HG03442 (cell line): ENCODE data around the gene AOX1.
"Not testable (repeated sequence)": the region's sequence is repeated elsewhere in the genome, so short reads cannot be mapped to it uniquely, and the experiment has no call there.

Experiments used
- ATAC-seq: cut with Tn5 transposase; IDR thresholded peaks from one replicate; pipeline ENCODE4 v1.9.1; 2021; ENCODE audit warnings: mild to moderate bottlenecking, moderate library complexity; ENCODE audit not compliant: unreplicated experiment

Gene AOX1

DNA sequence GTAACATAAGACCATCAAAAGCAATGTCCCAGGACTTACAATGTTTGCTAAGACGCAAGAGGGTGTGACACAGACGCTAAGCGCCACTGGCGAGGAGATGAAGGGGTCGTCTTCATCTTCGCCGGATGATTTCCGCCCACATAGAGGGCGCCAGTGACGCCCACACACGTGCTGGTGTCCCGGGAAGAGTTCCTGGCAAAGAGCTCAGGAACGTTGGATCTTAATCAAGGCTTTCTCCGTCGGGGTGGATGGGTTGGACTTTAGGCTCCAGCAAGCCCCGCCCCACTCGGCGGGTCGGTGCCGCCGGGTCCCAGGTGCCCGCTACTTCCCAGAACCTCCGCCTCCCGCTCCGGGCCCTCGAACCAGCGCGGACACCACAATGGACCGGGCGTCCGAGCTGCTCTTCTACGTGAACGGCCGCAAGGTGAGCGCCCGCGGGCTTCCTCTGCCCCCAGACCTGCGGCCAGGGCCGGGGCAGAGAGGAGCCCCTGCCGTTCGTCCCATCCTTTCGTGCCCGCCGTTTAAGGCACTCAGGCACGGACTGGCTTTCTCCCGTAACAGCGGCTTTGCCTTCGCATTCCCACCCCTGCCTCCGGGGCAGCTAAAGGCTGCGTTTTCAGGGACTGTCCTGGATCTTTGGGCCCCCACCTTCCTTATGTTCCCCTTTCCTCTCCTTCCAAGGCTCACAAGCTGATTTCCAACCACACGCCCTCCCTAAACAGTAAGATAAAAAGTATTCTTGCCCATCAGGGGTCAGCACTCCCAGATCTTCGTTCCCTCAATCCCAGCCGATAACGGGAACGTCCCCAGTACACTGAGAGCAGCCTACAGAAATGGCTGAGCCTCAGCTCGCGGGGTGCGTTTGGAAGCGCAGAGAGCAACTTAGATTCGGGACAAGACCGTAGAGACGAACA is at the start of gene AOX1:
Gene AOX1, plus strand, starts transcription at position 285 of the 914 bp plus-strand sequence. Its CDS starts 95 bp downstream, at position 380.
- no peak for ATAC-seq

DNA sequence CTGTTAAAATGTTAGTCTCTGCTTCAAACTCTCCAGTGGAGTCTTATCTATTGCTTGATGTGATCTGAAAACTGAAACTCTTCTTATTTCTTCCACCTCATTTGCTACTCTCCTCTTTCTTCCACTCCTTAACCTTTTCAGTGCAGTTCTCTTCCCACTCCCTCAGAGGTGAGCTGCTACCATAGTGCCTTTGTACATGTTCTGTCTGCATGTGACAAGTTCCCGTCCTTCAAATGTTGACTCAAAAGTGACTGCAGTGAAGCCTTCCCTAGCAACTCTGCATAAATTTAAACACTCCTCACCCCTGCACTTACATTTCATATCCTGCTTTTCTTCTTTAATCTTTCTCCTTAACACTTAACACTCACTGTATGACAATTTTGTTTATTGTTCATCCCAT is 47.7 kb upstream of the AOX1 start:
- ATAC-seq = no peak

DNA sequence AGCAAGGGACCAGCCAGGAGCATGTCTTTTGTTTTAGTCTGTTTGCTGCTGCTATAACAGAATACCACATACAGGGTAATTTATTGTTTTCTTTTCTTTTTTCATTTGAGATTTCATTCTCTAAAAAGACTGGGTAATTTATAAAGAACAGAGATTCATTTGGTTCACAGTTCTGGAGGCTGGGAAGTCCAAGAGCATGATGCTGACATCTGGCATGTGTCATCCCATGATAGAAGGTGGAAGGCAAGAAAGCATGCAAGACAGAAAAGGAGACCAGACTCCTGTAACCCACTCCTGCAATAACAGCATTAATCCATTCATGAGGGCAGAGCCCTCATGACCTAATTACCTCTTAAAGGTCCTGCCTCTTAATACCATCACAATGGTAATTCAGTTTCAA is 45.0 kb upstream of the AOX1 start:
- no peak for ATAC-seq

DNA sequence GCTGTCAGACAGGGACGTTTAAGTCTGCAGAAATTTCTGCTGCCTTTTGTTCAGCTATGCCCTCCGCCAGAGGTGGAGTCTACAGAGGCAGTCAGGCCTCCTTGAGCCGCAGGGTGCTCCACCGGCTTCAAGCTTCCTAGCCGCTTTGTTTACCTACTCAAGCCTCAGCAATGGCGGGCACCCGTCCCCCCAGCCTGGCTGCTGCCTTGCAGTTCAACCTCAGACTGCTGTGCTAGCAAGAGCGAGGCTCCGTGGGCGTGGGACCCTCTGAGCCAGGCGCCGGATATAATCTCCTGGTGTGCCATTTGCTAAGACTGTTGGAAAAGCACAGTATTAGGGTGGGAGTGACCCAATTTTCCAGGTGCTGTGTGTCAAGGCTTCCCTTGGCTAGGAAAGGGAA is 19.2 kb upstream of the AOX1 start:
- ATAC-seq = not testable (repeated sequence)

DNA sequence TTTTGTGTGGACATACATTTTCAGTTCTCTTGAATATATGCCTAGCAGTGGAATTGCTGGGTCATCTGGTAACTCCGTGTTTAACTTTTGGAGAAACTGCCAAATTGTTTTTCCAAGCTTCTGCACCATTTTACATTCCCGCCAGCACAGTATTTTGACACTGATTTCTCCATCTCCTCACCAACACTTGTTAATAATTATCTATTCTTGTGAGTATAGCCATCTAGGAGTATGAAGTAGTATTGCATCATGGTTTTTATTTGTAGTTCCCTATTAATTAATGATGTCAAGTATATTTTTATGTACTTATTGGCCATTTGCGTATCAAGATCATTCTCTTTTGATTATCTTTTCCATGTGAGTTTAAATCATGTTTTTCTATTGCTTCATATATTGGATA is 17.9 kb upstream of the AOX1 start:
- no peak for ATAC-seq

DNA sequence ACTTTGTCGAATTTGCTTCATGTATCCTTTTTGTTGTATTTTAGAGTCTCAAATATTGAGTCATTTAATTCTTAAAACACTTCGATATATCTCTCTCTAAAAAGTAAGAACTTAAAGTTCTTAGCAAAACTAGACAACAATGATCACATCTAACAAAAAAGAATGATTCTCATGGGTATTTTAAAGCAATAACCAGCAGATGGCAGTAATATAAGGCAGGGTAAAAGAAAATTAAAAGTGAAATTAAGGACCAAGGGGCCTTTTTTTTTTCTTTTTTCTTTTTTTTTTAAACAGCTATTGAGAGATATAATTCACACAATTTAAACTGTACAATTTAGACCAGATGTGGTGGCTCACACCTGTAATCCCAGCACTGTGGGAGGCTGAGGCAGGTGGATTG is 9.9 kb upstream of the AOX1 start:
- ATAC-seq = no peak

DNA sequence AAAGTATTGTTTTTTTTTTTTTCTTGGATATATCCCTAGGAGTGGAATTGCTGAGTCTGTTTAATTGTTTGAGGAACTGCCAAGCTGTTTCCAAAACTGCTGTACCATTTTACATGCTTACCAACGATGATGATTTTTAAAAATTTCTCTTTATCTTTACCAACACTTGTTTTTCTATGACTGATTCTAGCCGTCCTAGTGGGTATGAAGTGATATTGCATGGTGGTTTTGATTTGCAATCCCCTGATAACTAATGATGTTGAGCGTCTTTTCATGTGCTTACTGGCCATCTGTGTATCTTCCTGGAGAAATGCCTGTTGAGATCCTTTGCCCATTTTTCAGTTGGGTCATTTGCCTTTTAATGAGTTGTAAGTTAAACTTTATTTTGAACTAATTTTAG is 8.8 kb upstream of the AOX1 start:
- no peak for ATAC-seq

DNA sequence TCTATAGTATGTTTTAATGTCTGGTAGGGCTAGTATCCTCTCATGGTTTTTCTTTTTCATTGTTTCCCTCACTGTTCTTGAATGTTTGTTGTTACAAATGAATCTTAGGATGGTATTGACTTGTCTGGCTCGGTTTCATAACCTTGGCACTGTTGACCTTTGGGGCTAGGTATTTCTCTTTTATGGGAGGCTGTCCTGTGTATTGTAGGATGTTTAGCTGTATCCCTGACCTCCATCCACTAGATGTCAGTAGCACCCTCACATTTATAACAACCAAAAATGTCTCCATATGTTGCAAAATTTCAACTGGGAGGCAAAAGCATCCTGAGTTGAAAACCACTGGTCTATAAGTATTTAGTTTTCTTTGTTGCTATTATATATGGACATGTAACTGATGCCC is 7.0 kb upstream of the AOX1 start:
- ATAC-seq = no peak

DNA sequence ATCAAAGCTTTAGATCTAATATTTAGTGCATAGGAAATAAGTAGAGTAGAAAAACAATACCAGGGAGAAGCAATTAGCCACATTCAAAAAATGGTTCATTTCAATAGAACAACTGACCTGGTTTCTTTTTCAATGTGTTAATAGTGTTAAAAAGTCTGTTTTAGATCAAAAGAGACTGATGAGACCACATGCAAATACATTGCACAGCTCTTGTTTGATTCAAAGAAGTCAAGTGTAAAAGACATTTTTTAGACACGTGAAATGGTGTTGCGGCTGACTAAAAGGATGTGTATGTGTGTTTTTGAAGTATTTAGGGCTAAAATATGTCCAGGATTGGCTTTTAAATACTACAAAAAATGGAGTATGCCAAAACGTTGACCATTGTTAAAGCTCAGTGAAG is 1.2 kb upstream of the AOX1 start:
- ATAC-seq = no peak

DNA sequence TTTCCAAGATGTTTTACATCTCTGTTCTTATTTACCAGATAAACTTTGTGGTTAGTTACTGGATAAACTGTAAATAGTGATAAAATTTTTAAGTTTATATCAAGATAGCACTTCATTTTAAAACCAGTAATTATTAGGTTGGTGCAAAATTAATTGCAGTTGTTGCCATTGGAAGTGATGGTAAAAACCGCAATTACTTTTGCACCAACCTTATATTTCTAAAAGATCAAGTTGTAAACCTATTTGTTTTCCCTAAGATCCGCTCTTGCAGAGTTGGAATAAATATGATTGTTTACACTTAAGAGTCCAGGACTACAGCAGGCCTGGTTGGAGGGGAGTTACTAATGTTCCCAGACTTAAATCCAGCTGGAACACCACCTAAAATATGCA is 479 bp upstream of the AOX1 start:
- ATAC-seq = no peak

DNA sequence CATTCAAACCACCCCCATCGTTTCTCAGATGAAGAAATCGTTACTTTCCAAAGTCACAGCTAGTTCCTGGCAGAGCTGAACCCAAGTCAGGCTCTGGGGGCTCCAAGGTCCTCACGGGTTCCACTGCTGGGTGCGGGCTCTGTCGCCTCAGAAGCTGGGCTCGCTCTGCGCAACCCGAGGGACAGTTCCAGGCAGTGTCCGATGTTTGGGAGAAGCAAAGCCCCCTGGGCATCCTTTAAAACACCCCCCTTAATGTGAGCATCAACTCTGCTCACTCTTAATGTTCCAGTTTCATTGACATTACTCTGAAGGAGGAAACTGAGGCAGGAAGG is 796 bp downstream of the AOX1 start:
- no peak for ATAC-seq

DNA sequence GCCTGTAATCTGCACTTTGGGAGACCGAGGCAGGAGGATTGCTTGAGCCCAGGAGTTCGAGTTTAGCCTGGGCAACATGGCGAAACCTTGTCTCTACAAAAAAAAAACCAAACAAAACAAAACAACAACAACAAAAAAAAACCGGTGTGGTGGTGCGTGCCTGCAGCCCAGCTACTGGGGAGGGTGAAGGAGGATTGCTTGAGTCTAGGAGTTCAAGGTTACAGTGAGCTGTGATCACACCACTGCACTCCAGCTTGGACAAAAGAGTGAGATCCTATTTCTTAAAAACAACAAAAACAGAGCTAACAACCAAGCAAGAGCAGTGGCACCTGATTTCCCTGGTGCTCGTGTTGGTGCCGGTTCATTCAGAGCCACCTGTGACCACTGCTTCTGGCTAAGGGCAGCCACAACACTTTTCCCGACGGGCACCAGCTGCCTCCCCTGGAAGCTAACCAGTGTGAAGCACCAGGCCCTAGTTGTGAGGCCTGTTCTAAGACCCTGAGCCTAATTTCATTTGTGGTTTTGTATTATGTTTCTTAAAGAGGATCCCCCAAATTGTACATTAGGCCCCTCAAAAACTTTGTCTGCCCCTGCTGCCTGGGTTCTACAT is 1.3 kb downstream of the AOX1 start:
- ATAC-seq = no peak

DNA sequence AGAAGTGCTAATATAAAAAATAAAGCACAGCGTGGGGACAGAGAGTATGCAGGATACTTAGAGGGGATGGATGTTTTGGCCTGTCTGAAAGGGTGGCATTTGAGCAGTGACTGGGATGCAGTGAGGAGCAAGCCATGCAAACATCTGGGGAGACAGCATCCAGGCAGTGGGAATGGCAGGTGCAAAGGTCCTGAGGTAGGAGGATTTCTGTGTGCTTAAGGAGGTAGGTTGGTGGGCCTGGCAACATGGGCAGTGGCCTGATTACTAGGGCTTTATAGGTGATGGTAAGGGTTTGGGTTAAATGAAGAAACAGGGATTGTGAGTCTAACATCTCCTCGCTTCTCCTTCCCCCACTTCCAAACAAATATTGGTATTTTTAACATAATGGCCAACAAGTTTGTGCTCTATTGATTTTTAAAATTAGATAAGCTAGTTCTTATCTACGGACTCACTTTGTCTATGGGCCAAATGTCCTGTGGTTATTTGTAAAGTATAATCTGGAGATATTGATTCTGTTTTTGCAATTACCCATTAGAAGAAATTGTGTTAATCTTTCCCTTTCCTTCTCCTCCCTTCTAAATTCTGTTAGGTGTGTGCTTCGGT is 2.4 kb downstream of the AOX1 start:
- no peak for ATAC-seq

DNA sequence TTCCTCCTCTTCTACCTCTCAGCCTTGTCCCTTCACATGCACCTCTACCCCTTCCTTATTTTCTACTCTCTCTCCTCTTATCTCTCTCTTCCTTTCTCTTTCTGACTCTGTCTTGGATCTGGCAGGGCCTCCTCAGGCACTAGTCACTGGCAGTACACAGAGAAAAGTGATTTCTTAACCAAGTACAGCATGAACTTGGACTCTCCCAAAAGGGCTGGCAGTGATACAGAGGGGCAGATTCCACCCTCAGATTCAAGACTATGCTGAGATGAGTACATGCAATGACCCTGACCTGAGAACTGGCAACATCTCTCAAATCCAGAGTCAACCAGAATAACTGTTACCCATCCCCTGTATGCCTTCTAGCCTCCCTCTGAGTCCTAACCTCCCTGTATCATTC is 4.3 kb downstream of the AOX1 start:
- no peak for ATAC-seq

DNA sequence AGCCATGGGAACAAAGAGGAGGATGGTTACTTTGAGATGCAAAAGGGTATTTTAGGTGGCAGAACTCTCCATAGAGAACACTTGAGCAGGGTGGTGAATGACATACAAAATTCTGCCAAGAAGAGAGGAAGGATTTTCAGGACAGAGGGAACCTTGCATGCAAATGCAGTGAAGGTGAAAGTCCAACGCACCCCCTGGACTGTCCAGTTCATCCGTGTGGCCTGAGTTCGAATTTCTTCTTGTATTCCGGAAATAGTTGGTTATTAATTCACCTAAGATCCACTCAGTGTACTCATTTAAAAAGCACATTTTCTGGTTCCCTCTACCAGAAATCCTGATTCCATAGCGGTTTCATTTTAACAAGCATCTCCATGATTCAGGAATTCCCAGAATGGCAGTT is 5.5 kb downstream of the AOX1 start:
- no peak for ATAC-seq

DNA sequence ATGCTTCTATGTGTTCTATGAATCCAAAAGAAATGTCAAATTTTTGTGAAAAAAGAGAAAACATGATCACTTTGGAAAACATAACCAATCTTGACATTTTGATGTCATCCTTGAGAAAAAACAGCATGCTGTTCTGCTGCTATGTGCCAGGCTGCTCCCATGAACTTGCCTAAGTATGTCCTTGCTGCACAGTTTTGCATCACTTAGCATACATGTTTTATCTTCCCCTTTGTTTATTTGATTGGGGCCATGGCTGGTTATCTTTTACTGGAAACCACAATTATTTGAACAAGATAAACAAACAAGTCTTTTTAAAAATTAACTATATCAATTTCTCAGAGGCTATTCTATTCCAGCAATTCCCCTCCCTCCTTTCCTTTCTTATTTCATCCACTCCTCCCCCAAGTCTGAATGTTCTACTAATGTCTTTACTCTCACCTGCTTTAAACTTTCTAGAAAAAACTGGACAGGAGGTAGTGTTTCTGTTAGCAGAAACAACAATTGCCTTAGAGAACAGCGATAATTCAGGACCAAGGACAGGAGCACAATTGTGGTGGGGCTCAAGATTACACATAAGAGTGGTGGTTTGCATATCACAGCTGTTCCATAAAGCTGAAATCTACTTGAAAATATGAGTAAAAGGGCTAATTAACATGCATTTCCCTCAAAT is 6.7 kb downstream of the AOX1 start:
- no peak for ATAC-seq

DNA sequence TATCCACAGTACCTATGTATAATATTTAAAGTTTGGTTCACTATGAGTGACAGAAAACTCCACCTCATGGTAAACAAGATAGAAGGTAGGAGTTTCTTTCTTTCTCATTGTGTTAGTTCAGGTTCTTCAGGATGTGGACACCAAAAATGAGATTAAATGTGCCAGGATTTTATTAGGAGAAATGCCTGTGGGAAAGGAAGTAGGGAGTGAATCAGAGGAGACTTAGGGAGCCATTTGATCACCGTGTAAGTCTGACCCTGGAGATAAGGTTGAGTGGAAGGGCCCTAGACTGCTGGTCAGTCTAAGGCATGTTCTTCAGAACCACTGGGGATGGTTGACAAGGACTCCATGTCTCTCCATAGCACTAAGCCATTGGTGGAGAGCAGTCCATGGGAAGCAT is 8.1 kb downstream of the AOX1 start:
- no peak for ATAC-seq

DNA sequence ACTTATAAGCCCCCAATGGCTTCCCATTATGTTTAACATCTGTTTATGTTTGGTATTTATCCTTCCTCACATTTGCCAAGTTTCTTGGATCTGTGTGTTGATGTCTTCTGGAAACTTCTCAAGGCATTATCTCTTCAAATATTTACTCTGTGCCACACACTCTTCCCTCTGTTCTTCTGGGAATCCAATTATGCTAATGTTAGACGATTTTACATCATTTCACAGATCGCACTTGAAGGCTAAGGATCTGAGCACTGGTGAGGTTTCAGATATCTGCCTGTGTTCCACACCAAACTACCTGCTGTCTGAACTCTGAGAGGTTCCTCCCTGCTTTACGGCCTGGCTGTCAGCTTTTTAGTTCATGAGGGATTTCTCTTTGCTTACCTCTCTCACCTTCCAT is 10.1 kb downstream of the AOX1 start:
- no peak for ATAC-seq

DNA sequence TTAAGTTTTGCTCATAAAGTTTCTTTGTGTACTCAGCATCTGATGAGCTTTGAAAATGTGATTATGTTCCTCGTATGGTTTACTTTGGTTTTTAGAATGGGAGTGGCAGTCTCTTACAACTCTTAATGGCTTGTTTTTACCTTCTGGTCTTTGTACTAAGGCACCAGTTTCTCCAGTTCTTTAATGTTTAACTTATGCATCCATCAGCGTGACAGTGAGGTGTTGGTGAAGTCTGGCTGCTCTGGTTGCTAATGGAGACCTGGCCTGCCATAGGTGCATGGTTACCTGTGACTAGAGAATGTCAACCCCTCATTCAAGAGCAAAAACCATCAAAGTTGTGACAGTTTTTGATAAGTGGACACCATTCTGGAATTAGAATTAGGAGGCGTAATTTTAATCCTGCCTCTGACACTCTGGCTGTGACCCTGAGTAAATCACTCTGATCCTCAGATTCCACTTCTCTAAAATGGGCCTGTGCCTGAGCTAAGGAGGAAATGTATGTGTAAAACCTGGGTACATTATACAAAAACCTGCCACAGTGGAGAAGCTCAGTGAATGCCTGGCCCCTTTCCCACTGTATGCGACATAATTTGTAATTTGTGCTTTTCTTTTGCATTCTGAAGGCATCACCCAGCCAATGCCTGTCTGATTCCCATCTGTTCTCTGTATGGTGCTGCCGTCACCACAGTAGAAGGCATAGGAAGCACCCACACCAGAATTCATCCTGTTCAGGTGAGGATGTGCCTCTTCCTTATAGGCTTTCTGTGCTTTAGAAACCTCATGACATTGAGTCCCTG is 11.2 kb downstream of the AOX1 start:
- ATAC-seq = no peak

DNA sequence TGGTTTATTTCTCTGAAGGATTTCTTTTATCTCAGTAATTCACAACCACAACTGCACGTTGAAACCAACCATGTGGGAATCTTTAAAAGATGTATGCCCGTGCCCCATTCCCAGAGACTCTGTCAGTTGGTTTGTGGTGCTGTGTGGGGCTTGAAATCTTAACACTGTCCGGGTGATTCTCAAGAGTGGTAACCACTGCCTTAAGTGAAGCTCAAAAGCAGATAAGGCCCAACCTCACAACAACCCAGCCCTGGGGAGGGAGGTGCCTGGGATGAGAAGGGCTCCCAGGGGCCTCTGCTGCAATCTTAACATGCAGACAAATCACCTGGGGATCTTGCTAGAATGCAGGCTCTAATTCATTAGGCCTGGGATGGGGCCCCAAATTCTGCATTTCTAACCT is 13.4 kb downstream of the AOX1 start:
- no peak for ATAC-seq
